Lower leg skin (tissue), 4 donors: ENCODE data around the gene OR8B2. TPM values are rescaled to one million over a fixed set of nuclear protein-coding genes. Genes with fewer than 3 reads are reported as not detected.

Experiments
- DNase-seq, 2 donors: peaks; one replicate each; pipeline ENCODE4 v3.0.0-alpha.2; 2019; ENCODE audit warnings: low spot score in 2 of 2
- H3K4me3 ChIP-seq: fragments of 200-600 bp; sonication (generic); 2 replicates; pipeline ENCODE4 v1.5.1; 2017; ENCODE audit warnings: mild to moderate bottlenecking, low read depth; ENCODE audit not compliant: poor library complexity, severe bottlenecking
- CTCF ChIP-seq, 3 donors: fragments of 450-650 bp; IDR thresholded peaks; one replicate each; pipeline ENCODE4 v1.5.1; 2016; ENCODE audit warnings: antibody characterized with exemption in 3 of 3, mild to moderate bottlenecking in 3 of 3, moderate library complexity in 2 of 3
- POLR2A ChIP-seq, 2 donors: fragments of 450-650 bp; IDR thresholded peaks; one replicate each; pipeline ENCODE4 v1.6.1; 2016 to 2017; ENCODE audit warnings: antibody characterized with exemption in 2 of 2, mild to moderate bottlenecking in 1 of 2, moderate library complexity in 1 of 2
- WGBS, 2 donors: methylation state at CpG; one replicate each; pipeline ENCODE4 v1.1.5; 2018; 5-methylcytosine and 5-hydroxymethylcytosine counted together
- intact Hi-C: fragments of 100-400 bp; cut with DNase I; formaldehyde crosslinking; loops from one replicate; pipeline ENCODE4 v1.15.0; 2023; ENCODE audit warnings: low total_unique reads
- total RNA-seq, 4 donors: library from RNA; depleted of rRNA; stranded (reverse); fragments of >200 nt; gene quantifications; one replicate each; pipeline ENCODE4 v1.1.0, GENCODE V29; 2016

Gene OR8B2
- total RNA-seq, 4 donors from 2014 or later, result not detected

DNA sequence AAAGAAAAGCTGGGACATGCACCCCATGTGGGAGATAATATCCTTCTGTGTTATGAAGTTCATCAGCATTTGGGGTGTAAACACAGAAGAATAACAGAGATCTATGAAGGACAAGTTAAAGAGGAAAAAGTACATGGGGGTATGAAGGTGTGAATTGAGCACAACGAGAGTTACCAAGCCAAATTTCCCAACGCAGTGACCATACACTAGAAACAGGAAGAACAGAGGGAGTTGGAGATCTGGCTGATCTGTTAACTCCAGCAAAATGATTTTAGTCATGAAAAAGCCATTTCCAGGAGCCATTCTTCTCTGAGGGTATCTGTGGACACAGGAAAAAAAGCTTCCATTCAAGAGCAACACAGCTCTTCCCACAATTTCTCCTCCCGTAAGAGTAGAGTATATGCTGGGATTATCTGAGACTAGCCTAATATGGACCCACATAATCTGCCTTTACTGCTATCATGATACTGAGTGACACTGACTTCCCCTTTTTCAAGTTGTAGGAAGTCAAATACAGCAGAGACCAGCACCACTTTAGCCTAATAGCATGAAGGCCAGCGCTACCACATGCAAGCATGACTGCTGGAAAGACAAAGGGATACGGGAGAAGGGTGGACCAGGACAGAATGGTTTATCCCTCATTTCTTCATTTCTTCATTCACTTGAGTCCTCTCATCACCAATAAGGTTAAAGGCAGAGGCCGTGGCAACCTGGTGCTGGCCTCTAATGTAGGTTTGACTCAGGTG, 44.7 kb downstream of the OR8B2 start:
- WGBS, 2 donors, result 69 to 73% methylated on average over 6 of the region's 6 CpGs

More for the DNA sequence above, 44.7 kb downstream of the OR8B2 start:
- intact Hi-C loops, result no loop called here
- TF ChIP-seq POLR2A (IDR thresholded peaks at IDR 0.05), result no peak
- TF ChIP-seq CTCF (IDR thresholded peaks at IDR 0.05), result no peak
- no peak overlapping the region for H3K4me3 ChIP-seq
- no peak for DNase-seq

Other genes starting within 250 kb of the OR8B2 start
- not detected for gene OR10D3, start 201.2 kb downstream of the OR8B2 start, total RNA-seq
- gene OR8G1, start 143.4 kb downstream of the OR8B2 start, total RNA-seq, result not detected
- gene OR8G5, start 128.1 kb downstream of the OR8B2 start, total RNA-seq, result not detected
- not detected for gene OR8D1, start 70.5 kb downstream of the OR8B2 start, total RNA-seq
- gene OR8D2, start 64.3 kb downstream of the OR8B2 start, total RNA-seq, result not detected
- not detected for gene OR8B3, start 14.5 kb upstream of the OR8B2 start, total RNA-seq
- not detected for gene OR8B4, start 40.4 kb upstream of the OR8B2 start, total RNA-seq
- gene OR8B8, start 61.2 kb upstream of the OR8B2 start, total RNA-seq, result not detected
- gene OR8B12, start 159.2 kb upstream of the OR8B2 start, total RNA-seq, result not detected
- gene OR8A1, start 185.5 kb upstream of the OR8B2 start, total RNA-seq, result not detected
- gene PANX3, start 226.9 kb upstream of the OR8B2 start, total RNA-seq, result not detected
- 10 to 100 TPM; 13.9 to 24.9 (median 17.9) TPM for gene TBRG1, start 238.4 kb upstream of the OR8B2 start, total RNA-seq